ENCODE results near the gene ETFB.

The ETFB gene

DNA sequence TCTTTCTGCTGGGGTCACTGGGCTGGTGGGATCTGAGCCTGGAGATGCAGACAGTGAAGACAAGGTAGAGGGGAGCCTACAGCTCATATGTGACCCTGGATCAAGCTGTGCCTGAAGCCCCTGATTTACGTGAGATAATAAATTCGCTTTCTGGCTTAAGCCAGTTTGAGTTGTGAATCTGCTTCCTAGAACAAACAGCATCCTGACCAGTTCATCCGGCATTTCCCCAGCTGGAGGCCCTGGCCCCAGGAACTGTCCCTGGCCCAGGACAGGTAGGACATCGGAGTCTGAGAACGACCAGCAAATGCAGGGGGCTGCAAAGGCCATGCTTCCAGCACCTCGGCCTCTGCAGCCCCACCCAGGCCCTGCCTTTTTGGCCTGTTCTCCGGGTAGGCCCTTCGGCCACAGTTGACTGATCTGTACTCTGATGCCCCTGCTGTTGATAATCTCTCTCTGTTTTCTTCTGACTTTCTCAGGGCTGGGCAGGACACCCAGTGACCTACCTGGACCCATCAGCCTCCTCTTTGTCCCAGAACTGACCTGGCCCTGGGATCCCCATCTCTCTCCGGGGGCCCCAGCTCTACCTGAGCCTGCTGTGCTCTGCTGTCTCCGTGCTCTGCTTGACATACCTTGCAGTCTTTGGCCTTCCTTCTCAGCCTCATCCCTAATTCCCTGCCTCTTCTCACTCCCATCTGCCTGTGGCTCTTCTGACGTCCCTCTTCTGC is 14.8 kb downstream of the ETFB start:
- DNase-seq (ENCODE audit: low read depth in 2 of 2) = no peak

DNA sequence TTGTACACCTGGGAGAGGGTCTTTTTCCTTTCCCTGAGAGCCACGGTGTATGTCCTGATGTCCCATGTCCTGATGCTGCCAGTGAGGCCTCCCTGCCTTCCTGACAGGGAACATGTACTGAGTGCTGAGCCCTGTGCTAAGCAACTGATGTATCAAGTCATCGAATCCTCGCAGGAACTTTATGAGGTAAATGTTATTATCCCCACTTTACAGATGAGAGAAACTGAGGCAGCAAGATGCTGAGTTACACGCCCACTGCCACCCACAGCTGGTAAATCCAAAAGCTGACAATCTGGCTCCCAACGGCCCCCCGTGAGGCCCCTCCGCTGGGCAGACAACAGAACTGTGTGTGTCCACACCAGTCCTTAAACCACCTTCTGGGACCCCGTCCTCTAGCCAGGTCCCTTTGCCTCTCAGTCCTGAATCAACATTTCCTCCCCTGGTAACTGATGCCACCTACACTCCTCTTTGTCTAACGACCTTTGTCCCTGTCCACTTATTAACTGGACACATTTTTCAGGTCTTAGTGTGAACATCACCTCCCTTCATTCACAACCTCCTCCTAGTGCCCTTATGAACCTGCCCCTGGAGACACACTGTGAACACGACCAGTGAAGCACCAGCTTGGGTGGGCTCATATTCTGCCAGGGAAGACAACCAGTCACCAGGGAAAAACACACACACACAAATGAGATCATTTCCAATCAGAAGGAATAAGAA is 18.8 kb downstream of the ETFB start:
- no peak for DNase-seq (ENCODE audit: low read depth in 2 of 2)

GRCh38 chr19:51346742-51347141 is 19.4 kb downstream of the ETFB start:
- no peak for DNase-seq (ENCODE audit: low read depth in 2 of 2)

- no peak for DNase-seq (ENCODE audit: low read depth in 2 of 2)
Observed at GRCh38 chr19:51345076-51345620, 21.0 kb downstream of the ETFB start.

- DNase-seq (ENCODE audit: low read depth in 2 of 2) = no peak
Observed at GRCh38 chr19:51342631-51343569, 23.3 kb downstream of the ETFB start.

- no peak for DNase-seq (ENCODE audit: low read depth in 2 of 2)
Observed at GRCh38 chr19:51341976-51342580, 24.1 kb downstream of the ETFB start, which contains the start of gene VSIG10L. TSS of gene VSIG10L (minus strand) at chr19:51342139. CDS start at chr19:51342124, 15 bp downstream.

- no peak for DNase-seq (ENCODE audit: low read depth in 2 of 2)
Observed at GRCh38 chr19:51341066-51341465, 25.1 kb downstream of the ETFB start.

- DNase-seq (ENCODE audit: low read depth in 2 of 2) = peak; percentile 97 to 98
Observed at GRCh38 chr19:51339687-51340656, 26.2 kb downstream of the ETFB start.

DNA sequence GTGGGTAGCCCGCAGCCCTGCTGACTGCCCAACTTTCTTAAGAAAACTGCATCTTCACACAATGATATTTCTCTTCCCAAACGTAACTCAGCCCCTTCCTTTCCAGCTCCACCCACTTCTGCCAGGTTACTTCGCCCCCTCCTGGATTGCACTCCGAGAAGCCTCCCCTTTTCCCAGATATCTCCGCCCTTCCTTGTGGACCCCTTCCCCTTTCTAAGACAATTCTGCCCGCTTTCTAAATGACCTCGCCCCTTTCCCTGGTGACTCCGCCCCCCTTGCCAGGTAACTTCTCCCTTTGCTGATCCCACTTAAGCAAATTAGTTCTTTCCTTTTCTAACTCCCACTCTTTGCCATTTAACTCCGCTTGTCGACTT is 26.9 kb downstream of the ETFB start:
- no peak for DNase-seq (ENCODE audit: low read depth in 2 of 2)

DNA sequence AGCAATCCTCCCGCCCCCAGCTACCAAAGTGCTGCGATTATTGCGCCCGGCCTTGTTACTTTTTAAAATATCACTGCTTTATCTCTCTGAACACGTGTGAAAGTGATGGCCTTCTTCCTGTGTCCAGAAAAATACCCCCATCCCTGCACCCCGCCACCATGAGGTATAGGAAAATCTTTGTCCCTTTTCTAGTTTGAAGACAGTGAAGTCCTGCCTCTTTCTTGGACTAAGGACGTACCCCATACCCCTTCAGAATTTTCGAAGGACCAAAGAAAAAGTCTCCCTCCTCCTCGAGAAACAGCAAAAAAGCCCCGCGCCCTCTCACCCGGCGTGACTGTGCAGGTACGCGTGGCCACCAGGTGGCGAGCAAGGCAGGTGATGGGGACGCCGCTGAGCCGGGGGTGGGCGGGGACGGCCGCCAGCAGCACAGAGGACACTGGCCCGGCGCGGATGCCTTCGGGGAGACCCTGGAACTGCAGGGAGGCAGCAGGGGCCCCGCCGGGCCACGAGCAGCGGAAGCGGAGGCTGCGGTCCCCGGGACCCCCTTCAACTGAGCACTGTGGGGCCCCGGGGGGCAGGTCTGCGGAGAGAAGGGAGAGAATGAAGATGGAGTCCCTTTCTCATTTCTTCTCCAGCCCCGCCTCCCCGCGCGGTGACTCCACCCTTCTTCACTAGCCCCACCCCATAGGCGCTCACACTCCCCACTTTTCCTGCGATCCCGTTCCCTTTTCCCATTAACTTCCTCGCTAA is 27.4 kb downstream of the ETFB start:
- DNase-seq (ENCODE audit: low read depth in 2 of 2) = peak; percentile 77 to 89

- DNase-seq (ENCODE audit: low read depth in 2 of 2) = no peak
Observed at GRCh38 chr19:51337861-51338562, 28.2 kb downstream of the ETFB start.

GRCh38 chr19:51337141-51337860 is 28.9 kb downstream of the ETFB start:
- no peak for DNase-seq (ENCODE audit: low read depth in 2 of 2)

GRCh38 chr19:51333836-51334460 is 32.2 kb downstream of the ETFB start:
- DNase-seq (ENCODE audit: low read depth in 2 of 2) = no peak

DNA sequence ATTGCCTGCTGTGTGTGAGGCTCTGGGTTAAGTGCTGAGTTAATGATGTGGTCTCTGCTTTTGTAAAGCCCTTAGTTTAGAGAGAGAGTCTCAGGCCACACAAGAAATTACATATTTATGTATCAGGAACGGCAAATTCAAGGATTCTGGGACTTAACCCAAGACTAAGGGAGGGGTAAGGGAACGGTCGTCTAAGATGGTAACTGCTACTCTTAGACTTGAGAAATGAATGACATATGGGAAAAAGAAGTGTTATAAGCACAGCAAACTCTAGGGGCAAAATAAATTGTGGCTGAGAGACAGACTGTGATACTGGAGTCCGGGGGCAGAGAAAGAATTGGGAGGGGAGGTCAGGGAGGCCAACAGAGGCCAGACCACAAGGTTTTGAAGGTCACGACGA is 34.5 kb downstream of the ETFB start:
- no peak for DNase-seq (ENCODE audit: low read depth in 2 of 2)

- no peak for DNase-seq (ENCODE audit: low read depth in 2 of 2)
Observed at GRCh38 chr19:51331193-51331592, 35.0 kb downstream of the ETFB start.

- no peak for DNase-seq (ENCODE audit: low read depth in 2 of 2)
Observed at GRCh38 chr19:51330366-51330765, 35.8 kb downstream of the ETFB start.

DNA sequence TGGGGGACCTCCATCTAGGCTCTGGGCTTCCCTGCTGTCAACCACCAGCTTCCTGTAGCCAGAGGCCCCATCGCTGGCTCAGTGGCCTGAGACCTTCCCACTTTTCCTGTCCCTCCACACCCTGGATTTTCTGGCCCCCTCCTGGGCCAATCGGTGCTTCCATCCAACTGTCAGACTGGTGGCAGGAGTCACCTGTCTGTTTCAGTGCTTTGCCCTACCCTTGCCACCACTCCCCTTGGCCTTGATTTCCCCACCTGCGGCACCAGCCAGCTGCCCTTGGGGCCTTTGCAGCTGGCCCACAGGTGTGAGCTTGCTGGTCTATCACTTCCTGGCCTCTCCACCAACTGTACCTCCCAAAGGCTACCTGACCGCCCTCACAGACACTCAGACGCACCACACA is 36.8 kb downstream of the ETFB start:
- DNase-seq (ENCODE audit: low read depth in 2 of 2) = no peak
